Measurements from ENCODE around the gene C10orf143. TPM values are rescaled to one million over a fixed set of nuclear protein-coding genes. Genes with fewer than 3 reads are reported as not detected.

C10orf143 gene
- total and polyA plus RNA-seq, 2 experiments from 2014 or later = 0.21 to 3.7 TPM

- TF ChIP-seq ZNF462 (CRISPR knock-in tag; IDR thresholded peaks at IDR 0.05) = no peak
- no peak for TF ChIP-seq JUNB (IDR thresholded peaks at IDR 0.05; ENCODE audit: unreplicated experiment)
- TF ChIP-seq STAT1 (IDR thresholded peaks at IDR 0.05; ENCODE audit: unreplicated experiment) = no peak
These were observed 71.5 kb downstream of the C10orf143 start (continued) for GRCh38 chr10:130039141-130039540.

GRCh38 chr10:130038611-130039109 lies 72.0 kb downstream of the C10orf143 start:
- H3K4me2 ChIP-seq = no peak overlapping the region
- no peak overlapping the region for H2AFZ ChIP-seq
- H3K4me1 Mint-ChIP-seq = peaks cover 14% of the 10 kb centered on the region
- H3F3A ChIP-seq (replicated peaks; ENCODE audit: low read depth) = no peaks in the 10 kb centered on the region
- H3K9me2 ChIP-seq (ENCODE audit: insufficient read depth) = no peaks in the 10 kb centered on the region
- H3K4me3 ChIP-seq = no peak overlapping the region
- DNase-seq (ENCODE audit: low spot score) = no peak
- H3K36me3 ChIP-seq (ENCODE audit: insufficient read depth) = no peaks in the 10 kb centered on the region
- H3K27me3 Mint-ChIP-seq (ENCODE audit: insufficient read depth, low read depth, poor library complexity) = peaks cover 5% of the 10 kb centered on the region
- no peaks in the 10 kb centered on the region for H3K79me2 ChIP-seq (replicated peaks; ENCODE audit: insufficient read depth)
- H4K20me1 ChIP-seq (replicated peaks; ENCODE audit: insufficient read depth) = no peaks in the 10 kb centered on the region
- TF ChIP-seq, protein P1, sequence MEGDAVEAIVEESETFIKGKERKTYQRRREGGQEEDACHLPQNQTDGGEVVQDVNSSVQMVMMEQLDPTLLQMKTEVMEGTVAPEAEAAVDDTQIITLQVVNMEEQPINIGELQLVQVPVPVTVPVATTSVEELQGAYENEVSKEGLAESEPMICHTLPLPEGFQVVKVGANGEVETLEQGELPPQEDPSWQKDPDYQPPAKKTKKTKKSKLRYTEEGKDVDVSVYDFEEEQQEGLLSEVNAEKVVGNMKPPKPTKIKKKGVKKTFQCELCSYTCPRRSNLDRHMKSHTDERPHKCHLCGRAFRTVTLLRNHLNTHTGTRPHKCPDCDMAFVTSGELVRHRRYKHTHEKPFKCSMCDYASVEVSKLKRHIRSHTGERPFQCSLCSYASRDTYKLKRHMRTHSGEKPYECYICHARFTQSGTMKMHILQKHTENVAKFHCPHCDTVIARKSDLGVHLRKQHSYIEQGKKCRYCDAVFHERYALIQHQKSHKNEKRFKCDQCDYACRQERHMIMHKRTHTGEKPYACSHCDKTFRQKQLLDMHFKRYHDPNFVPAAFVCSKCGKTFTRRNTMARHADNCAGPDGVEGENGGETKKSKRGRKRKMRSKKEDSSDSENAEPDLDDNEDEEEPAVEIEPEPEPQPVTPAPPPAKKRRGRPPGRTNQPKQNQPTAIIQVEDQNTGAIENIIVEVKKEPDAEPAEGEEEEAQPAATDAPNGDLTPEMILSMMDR (conservative IDR thresholded peaks at IDR 0.05; ENCODE audit: low read depth in 2 of 2) = no peak
- TF ChIP-seq, protein P2, sequence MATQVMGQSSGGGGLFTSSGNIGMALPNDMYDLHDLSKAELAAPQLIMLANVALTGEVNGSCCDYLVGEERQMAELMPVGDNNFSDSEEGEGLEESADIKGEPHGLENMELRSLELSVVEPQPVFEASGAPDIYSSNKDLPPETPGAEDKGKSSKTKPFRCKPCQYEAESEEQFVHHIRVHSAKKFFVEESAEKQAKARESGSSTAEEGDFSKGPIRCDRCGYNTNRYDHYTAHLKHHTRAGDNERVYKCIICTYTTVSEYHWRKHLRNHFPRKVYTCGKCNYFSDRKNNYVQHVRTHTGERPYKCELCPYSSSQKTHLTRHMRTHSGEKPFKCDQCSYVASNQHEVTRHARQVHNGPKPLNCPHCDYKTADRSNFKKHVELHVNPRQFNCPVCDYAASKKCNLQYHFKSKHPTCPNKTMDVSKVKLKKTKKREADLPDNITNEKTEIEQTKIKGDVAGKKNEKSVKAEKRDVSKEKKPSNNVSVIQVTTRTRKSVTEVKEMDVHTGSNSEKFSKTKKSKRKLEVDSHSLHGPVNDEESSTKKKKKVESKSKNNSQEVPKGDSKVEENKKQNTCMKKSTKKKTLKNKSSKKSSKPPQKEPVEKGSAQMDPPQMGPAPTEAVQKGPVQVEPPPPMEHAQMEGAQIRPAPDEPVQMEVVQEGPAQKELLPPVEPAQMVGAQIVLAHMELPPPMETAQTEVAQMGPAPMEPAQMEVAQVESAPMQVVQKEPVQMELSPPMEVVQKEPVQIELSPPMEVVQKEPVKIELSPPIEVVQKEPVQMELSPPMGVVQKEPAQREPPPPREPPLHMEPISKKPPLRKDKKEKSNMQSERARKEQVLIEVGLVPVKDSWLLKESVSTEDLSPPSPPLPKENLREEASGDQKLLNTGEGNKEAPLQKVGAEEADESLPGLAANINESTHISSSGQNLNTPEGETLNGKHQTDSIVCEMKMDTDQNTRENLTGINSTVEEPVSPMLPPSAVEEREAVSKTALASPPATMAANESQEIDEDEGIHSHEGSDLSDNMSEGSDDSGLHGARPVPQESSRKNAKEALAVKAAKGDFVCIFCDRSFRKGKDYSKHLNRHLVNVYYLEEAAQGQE (IDR thresholded peaks at IDR 0.05; ENCODE audit: unreplicated experiment) = no peak
- no peak for TF ChIP-seq STAT1 (IDR thresholded peaks at IDR 0.05; ENCODE audit: unreplicated experiment)
- TF ChIP-seq, protein P3, sequence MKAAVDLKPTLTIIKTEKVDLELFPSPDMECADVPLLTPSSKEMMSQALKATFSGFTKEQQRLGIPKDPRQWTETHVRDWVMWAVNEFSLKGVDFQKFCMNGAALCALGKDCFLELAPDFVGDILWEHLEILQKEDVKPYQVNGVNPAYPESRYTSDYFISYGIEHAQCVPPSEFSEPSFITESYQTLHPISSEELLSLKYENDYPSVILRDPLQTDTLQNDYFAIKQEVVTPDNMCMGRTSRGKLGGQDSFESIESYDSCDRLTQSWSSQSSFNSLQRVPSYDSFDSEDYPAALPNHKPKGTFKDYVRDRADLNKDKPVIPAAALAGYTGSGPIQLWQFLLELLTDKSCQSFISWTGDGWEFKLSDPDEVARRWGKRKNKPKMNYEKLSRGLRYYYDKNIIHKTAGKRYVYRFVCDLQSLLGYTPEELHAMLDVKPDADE (IDR thresholded peaks at IDR 0.05) = no peak
- TF ChIP-seq EZH2phosphoT487 (IDR thresholded peaks at IDR 0.05; ENCODE audit: unreplicated experiment) = no peak
- no peak for TF ChIP-seq EZH2 (IDR thresholded peaks at IDR 0.05; ENCODE audit: low read depth, unreplicated experiment)
- TF ChIP-seq JUNB (IDR thresholded peaks at IDR 0.05; ENCODE audit: unreplicated experiment) = no peak
- no peak for TF ChIP-seq NANOG (IDR thresholded peaks at IDR 0.05; ENCODE audit: borderline replicate concordance)
- TF ChIP-seq POLR2AphosphoS5 (IDR thresholded peaks at IDR 0.05; ENCODE audit: low read depth) = no peak
- no peak for ATAC-seq
- H3K4me3 Mint-ChIP-seq = no peak overlapping the region
- no peak overlapping the region for H3K27ac Mint-ChIP-seq
- H3K27me3 ChIP-seq (ENCODE audit: insufficient read depth) = no peaks in the 10 kb centered on the region
- no peaks in the 10 kb centered on the region for H3K9me3 Mint-ChIP-seq
- no peaks in the 10 kb centered on the region for H3K36me3 Mint-ChIP-seq (ENCODE audit: low read depth)
- H3K27ac ChIP-seq (ENCODE audit: low read depth) = no peak overlapping the region
- peaks cover 9% of the 10 kb centered on the region for H3K4me1 ChIP-seq (ENCODE audit: insufficient read depth)

Measured in GM23338 (cell line).